ENCODE results near the gene SASH1. TPM values are rescaled to one million over a fixed set of nuclear protein-coding genes. Genes with fewer than 3 reads are reported as not detected.

SASH1 gene
- total RNA-seq, 1 donor from 2014 or later = 108 TPM

GRCh38 chr6:148487461-148487860 is 144.8 kb downstream of the SASH1 start:
- peaks cover 23% of the 10 kb centered on the region for H3K36me3 ChIP-seq
- intact Hi-C loops (cut with DNase I) = no loop called here
- H3K4me3 ChIP-seq = no peak overlapping the region
- H3K27ac ChIP-seq = no peak overlapping the region
- DNase-seq = no peak
- ATAC-seq = no peak
- no peaks in the 10 kb centered on the region for H3K9me3 ChIP-seq
- H3K4me1 ChIP-seq = no peaks in the 10 kb centered on the region
- H3K27me3 ChIP-seq = no peaks in the 10 kb centered on the region
- no peak for TF ChIP-seq CTCF (IDR thresholded peaks at IDR 0.05)

DNA sequence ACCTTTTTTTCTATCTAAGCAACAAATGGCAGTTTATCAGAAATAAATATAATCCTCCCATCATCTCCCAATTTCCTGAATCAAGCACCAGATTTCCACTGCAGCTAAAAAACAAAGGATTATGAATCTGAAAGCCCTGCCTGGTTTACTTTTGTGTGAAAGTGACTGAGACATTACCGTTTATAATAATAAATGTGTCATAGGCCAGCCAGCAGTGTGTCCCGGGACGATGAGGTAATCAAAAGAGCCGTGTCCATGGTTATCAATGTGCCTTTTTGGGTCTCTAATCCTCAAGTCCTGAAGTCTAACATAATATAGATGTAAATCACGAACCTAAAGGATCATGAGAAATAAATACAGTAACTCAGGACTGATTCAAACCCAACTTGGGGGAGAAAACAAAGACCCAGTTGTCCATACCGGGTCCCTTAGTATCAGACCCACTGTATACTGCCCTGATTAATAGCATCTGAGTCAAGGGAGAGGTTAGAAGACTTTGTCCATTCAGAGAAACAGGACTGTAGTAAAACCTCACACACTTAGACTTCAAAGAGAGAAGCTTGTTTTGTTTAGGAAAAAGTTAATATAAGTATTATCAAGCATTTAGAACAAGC is 149.1 kb downstream of the SASH1 start:
- intact Hi-C loops (cut with DNase I) = no loop called here
- H3K4me3 ChIP-seq = no peak overlapping the region
- H3K36me3 ChIP-seq = peaks cover 11% of the 10 kb centered on the region
- ATAC-seq (no peak), DNase-seq (no peak)
- TF ChIP-seq CTCF (IDR thresholded peaks at IDR 0.05) = no peak
- H3K4me1 ChIP-seq = no peaks in the 10 kb centered on the region
- H3K27me3 ChIP-seq = no peaks in the 10 kb centered on the region
- no peaks in the 10 kb centered on the region for H3K9me3 ChIP-seq
- no peak overlapping the region for H3K27ac ChIP-seq

- no peaks in the 10 kb centered on the region for H3K27me3 ChIP-seq
- no peaks in the 10 kb centered on the region for H3K9me3 ChIP-seq
- H3K36me3 ChIP-seq = peaks cover 7% of the 10 kb centered on the region
- DNase-seq (no peak), ATAC-seq (no peak)
- no peaks in the 10 kb centered on the region for H3K4me1 ChIP-seq
- no peak overlapping the region for H3K27ac ChIP-seq
- no peak overlapping the region for H3K4me3 ChIP-seq
- intact Hi-C loops (cut with DNase I) = no loop called here
- TF ChIP-seq CTCF (IDR thresholded peaks at IDR 0.05) = no peak
Measured at GRCh38 chr6:148492654-148493290, 150.1 kb downstream of the SASH1 start.

DNA sequence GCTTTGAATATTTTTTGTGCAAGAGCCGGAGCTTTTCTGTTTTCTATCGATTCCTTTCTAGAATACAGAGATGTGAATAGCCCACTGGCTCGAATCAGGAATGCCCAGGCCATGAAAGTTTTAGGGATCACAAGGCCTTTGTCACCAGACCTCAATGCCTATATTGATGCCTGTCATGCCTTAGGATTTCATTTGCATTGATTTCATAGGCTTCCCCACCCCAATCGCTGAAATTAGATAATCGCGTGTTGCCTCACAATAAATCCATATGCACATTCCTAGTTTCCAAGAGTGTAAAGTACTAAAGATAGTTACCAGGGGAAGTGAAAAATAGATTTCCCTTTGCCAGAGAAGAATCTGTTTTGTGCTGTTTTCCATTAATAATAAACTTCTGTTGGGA is 150.8 kb downstream of the SASH1 start:
- DNase-seq (no peak), ATAC-seq (no peak)
- no peak overlapping the region for H3K4me3 ChIP-seq
- peaks cover under 1% of the 10 kb centered on the region for H3K36me3 ChIP-seq
- no peaks in the 10 kb centered on the region for H3K4me1 ChIP-seq
- no peaks in the 10 kb centered on the region for H3K9me3 ChIP-seq
- intact Hi-C loops (cut with DNase I) = no loop called here
- H3K27ac ChIP-seq = no peak overlapping the region
- no peaks in the 10 kb centered on the region for H3K27me3 ChIP-seq
- TF ChIP-seq CTCF (IDR thresholded peaks at IDR 0.05) = no peak

GRCh38 chr6:148494226-148494625 is 151.6 kb downstream of the SASH1 start:
- ATAC-seq (no peak), DNase-seq (no peak)

More at GRCh38 chr6:148494226-148494625, 151.6 kb downstream of the SASH1 start:
- no peak overlapping the region for H3K4me3 ChIP-seq
- H3K4me1 ChIP-seq = no peaks in the 10 kb centered on the region
- H3K9me3 ChIP-seq = no peaks in the 10 kb centered on the region
- TF ChIP-seq CTCF (IDR thresholded peaks at IDR 0.05) = no peak
- intact Hi-C loops (cut with DNase I) = no loop called here
- no peak overlapping the region for H3K27ac ChIP-seq
- no peaks in the 10 kb centered on the region for H3K36me3 ChIP-seq
- H3K27me3 ChIP-seq = no peaks in the 10 kb centered on the region

All from upper lobe of right lung (tissue), 1 donor.